Ovary (tissue), 3 donors: ENCODE measurements around the gene LYSMD4.

Source experiments
- CTCF ChIP-seq, 3 donors: fragments of 450-650 bp in 2 of 3; fragments of 200-600 bp in 1 of 3; IDR thresholded peaks; one replicate each; pipeline versions ENCODE4 v1.5.1 to v1.8.0; 2016 to 2022; ENCODE audit warnings: antibody characterized with exemption in 3 of 3, mild to moderate bottlenecking in 1 of 3
- POLR2A ChIP-seq: fragments of 450-650 bp; IDR thresholded peaks from one replicate; pipeline ENCODE4 v1.6.1; 2017; ENCODE audit warnings: antibody characterized with exemption, mild to moderate bottlenecking, moderate library complexity
- donor health status: DM: no; HTN: no; CAD: no.

GRCh38 chr15:99703603-99704443, 29.4 kb downstream of the LYSMD4 start:
- TF ChIP-seq CTCF (IDR thresholded peaks at IDR 0.05) (peak; percentile 27 to 90 (median 79)), POLR2A (no peak)
